ENCODE results near the gene GPRC5B. TPM values are rescaled to one million over a fixed set of nuclear protein-coding genes. Genes with fewer than 3 reads are reported as not detected.

The GPRC5B gene
- total RNA-seq, 2 donors from 2014 or later, result 2.5 to 2.9 TPM

DNA sequence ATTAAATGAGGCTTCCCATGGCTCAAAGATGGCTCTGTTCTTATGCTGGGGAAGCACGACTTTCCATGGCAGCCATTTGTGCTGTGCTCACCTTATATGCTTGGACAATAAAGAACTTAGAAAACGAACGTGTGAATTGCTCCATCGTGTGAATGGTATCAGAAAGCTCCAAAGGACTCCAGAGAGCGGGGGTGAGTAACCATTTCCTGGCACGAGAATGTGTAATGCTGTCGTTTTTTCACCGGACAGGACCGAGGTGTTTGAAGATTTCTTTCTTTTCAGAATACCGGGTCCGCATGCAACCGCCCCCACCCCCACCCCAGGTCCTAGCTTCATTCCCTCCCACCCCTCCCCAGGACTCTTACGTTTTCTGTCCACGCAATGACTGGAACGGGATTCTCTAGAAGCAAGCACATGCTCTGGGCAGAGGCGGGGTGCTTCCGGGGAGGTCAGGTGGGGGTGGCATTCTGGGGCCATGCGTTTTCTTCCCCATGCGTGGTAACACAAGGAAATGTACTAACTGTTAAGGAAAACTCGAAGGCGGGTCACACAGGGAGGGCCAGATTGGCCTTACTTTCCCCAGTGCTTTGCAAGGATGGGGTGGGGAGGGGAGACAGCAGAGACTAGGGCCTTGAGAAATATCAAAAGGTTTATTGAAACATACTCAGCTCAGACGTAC, 26.2 kb downstream of the GPRC5B start:
- no peak for DNase-seq
- no peaks in the 10 kb centered on the region for H3K9me3 ChIP-seq (ENCODE audit: control insufficient read depth, low read length, poor library complexity, severe bottlenecking)
- Mint-ChIP-seq H3K4me1 (no peaks in the 10 kb centered on the region), H3K27me3 (no peaks in the 10 kb centered on the region), H3K4me3 (no peak overlapping the region), H3K36me3 (ENCODE audit: low read depth) (peaks cover 2% of the 10 kb centered on the region), H3K27ac (no peak overlapping the region)
- no peak for ATAC-seq

- Mint-ChIP-seq H3K4me1 (no peaks in the 10 kb centered on the region), H3K27me3 (no peaks in the 10 kb centered on the region), H3K4me3 (no peak overlapping the region), H3K27ac (no peak overlapping the region), H3K36me3 (ENCODE audit: low read depth) (peaks cover 2% of the 10 kb centered on the region)
- H3K9me3 ChIP-seq (ENCODE audit: control insufficient read depth, low read length, poor library complexity, severe bottlenecking), result no peaks in the 10 kb centered on the region
- no peak for DNase-seq
- no peak for ATAC-seq
These were observed 26.9 kb downstream of the GPRC5B start for GRCh38 chr16:19857593-19858339.

GRCh38 chr16:19856120-19856519, 28.5 kb downstream of the GPRC5B start:
- Mint-ChIP-seq H3K4me3 (no peak overlapping the region), H3K27ac (no peak overlapping the region), H3K4me1 (no peaks in the 10 kb centered on the region), H3K27me3 (no peaks in the 10 kb centered on the region), H3K36me3 (ENCODE audit: low read depth) (peaks cover 3% of the 10 kb centered on the region)
- no peak for DNase-seq
- no peaks in the 10 kb centered on the region for H3K9me3 ChIP-seq (ENCODE audit: control insufficient read depth, low read length, poor library complexity, severe bottlenecking)
- ATAC-seq, result no peak

DNA sequence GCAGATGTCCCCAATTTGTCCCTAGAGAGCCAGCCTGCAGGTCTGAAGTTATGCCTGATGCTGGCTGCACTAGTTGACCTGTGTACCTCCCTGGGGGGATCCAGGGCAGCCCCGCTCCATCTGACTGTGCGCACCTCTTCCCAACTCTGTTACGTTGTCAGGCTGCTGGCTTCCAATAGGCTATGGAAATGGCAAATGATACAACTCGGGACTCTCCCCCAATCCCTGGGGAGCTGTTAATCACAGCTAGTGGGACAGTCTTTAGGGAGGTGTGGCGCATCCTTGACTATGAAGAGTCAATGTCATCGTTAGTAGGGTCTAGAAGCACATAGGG, 30.1 kb downstream of the GPRC5B start:
- no peaks in the 10 kb centered on the region for H3K4me1 Mint-ChIP-seq
- H3K27me3 Mint-ChIP-seq, result no peaks in the 10 kb centered on the region
- no peak for DNase-seq
- peaks cover 5% of the 10 kb centered on the region for H3K36me3 Mint-ChIP-seq (ENCODE audit: low read depth)
- H3K4me3 Mint-ChIP-seq, result no peak overlapping the region
- no peaks in the 10 kb centered on the region for H3K9me3 ChIP-seq (ENCODE audit: control insufficient read depth, low read length, poor library complexity, severe bottlenecking)
- no peak overlapping the region for H3K27ac Mint-ChIP-seq
- no peak for ATAC-seq

DNA sequence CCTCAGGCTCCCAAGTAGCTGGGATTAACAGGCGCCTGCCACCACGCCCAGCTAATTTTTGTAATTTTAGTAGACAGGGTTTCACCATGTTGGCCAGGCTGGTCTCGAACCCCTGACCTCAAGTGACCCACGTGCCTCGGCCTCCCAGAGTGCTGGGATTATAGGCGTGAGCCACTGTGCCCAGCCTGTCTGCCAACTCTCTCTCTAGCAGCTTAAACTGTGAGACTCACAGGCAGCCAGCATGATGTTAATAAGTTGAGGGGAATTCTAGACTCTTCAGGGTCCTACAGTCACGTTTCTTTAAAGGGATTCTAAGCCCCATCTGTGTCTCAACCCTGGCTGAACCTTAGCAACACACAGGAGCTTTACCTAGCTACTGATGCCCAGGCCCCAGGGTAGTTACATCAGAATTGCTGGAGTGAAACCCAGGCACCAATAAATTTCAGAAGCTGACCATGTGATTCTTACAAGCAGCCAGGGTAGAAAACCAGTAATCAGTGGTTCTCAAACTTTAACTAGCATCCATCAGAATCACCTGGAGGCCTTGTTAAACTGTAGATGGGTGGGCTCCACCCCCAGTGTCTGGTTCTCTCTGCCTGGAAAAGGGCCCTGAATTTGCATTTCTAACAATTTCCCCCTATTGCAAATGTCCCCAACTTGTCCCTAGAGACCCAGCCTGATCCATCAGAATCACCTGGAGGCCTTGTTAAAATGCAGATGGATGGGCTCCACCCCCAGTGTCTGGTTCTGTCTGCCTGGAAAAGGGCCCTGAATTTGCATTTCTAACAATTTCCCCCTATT, 30.7 kb downstream of the GPRC5B start:
- H3K9me3 ChIP-seq (ENCODE audit: control insufficient read depth, low read length, poor library complexity, severe bottlenecking), result no peaks in the 10 kb centered on the region
- Mint-ChIP-seq H3K27me3 (no peaks in the 10 kb centered on the region), H3K36me3 (ENCODE audit: low read depth) (peaks cover 5% of the 10 kb centered on the region), H3K27ac (no peak overlapping the region), H3K4me1 (no peaks in the 10 kb centered on the region), H3K4me3 (no peak overlapping the region)
- DNase-seq (no peak), ATAC-seq (no peak)

DNA sequence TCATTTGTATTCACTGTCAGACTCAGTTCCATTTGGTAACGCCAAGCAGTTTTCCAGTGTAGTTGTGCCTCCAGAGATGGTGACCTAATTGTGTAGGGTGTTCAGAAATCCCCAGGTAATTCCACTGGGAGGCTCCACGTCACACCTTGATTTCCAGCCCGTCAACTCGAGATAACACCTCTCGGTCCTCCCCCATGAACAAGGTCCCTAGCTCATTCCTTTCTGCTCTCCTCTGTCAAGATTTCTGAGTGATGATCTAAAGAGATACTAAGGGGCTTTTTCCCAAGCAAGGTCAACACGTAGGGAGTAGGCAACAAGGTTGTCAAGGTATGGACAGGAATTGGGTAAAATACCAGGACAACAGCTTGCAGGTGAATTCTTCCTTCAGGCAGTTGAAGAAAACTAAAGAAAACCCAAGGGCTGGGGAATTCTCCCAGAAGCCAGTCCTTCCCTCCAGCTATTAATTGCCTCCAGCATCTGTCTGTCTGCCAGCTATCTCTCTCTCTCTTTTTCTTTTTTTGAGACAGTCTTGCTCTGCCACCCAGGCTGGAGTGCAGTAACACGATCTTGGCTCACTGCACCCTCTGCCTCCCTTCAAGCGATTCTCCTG, 31.4 kb downstream of the GPRC5B start:
- no peaks in the 10 kb centered on the region for H3K9me3 ChIP-seq (ENCODE audit: control insufficient read depth, low read length, poor library complexity, severe bottlenecking)
- DNase-seq (no peak), ATAC-seq (no peak)
- H3K4me3 Mint-ChIP-seq, result no peak overlapping the region
- no peak overlapping the region for H3K27ac Mint-ChIP-seq
- H3K4me1 Mint-ChIP-seq, result no peaks in the 10 kb centered on the region
- peaks cover 5% of the 10 kb centered on the region for H3K36me3 Mint-ChIP-seq (ENCODE audit: low read depth)
- H3K27me3 Mint-ChIP-seq, result no peaks in the 10 kb centered on the region

DNA sequence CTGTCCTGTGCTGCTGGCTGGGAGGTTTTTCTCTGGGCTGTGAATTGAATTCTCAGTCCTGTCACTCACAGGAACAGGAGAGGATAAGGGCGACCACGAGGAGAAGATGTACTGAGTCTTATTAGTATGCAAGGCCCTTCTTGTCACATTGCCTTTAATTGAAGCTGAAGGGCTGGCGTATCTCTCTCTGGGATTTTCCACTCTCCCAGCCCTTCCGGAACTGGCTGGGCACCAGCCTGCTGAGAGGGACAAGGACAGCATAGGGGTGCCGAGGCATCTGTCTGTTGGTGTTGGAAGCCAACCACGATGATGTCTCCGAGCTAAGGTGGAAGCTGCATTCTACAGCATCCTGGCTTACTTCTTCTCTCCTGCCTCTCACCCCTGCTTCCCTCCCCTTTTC, 33.2 kb downstream of the GPRC5B start:
- Mint-ChIP-seq H3K36me3 (ENCODE audit: low read depth) (peaks cover 4% of the 10 kb centered on the region), H3K4me3 (no peak overlapping the region), H3K27me3 (peaks cover 6% of the 10 kb centered on the region), H3K27ac (no peak overlapping the region), H3K4me1 (no peaks in the 10 kb centered on the region)
- ATAC-seq, result no peak
- DNase-seq, result no peak
- no peaks in the 10 kb centered on the region for H3K9me3 ChIP-seq (ENCODE audit: control insufficient read depth, low read length, poor library complexity, severe bottlenecking)

DNA sequence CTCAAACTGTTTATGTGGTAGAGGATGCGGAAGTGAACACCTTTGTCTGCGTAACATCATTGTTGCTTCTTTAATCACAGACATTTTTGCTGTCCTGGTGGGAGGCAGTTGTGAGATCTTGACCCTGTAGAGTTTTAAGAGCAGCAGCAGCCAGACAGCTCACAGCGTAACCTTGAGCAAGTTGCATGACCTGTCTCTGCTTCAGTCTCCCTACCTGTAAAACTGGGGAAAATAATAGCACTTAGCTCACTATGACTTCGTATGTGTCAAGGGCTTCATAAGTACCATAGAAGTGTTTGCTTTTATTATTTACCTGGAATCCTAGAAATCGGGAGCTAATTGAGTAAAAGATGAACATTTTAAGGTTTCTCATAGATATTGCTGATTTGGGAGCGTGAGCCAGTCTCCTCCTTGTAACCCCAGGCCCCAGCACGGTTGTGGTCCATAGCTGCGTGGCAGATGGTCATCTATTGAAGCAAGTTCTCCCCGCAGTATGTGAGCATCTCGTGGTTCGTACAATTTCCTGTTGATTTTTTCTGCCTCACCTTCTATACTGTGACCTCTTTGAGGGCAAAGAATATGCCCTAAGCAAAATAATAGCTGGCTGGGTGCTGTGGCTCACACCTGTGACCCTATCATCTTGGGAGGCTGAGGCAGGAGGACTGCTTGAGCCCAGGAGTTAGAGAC, 34.4 kb downstream of the GPRC5B start:
- ATAC-seq, result no peak
- H3K27me3 Mint-ChIP-seq, result peaks cover 6% of the 10 kb centered on the region
- no peaks in the 10 kb centered on the region for H3K9me3 ChIP-seq (ENCODE audit: control insufficient read depth, low read length, poor library complexity, severe bottlenecking)
- peaks cover 4% of the 10 kb centered on the region for H3K36me3 Mint-ChIP-seq (ENCODE audit: low read depth)
- no peak for DNase-seq
- H3K27ac Mint-ChIP-seq, result no peak overlapping the region
- no peak overlapping the region for H3K4me3 Mint-ChIP-seq
- H3K4me1 Mint-ChIP-seq, result no peaks in the 10 kb centered on the region

- H3K9me3 ChIP-seq (ENCODE audit: control insufficient read depth, low read length, poor library complexity, severe bottlenecking), result no peaks in the 10 kb centered on the region
- H3K36me3 Mint-ChIP-seq (ENCODE audit: low read depth), result peaks cover 4% of the 10 kb centered on the region
- no peak overlapping the region for H3K4me3 Mint-ChIP-seq
- H3K27ac Mint-ChIP-seq, result no peak overlapping the region
- H3K27me3 Mint-ChIP-seq, result peaks cover 6% of the 10 kb centered on the region
- ATAC-seq (no peak), DNase-seq (no peak)
- H3K4me1 Mint-ChIP-seq, result no peaks in the 10 kb centered on the region
These were observed 35.9 kb downstream of the GPRC5B start for GRCh38 chr16:19848756-19849155.

DNA sequence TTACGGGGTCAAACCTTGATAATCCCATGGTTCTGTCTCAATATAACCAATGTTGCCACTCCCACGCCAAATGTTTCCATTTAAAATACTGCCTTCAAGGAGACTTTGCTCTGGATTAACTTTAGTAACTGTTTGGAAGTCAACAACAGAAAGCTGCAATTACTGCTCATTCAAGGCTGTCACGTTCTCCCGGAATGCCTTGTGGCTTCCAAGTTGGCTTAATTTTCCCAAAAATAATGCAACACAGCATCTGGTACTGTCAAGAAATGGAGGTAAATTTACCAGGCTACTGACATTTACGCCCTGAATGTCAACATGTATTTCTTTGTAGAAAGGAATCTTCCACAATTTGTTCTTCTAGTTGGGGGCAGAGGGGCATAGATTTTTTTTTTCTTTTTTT, 38.2 kb downstream of the GPRC5B start:
- DNase-seq (no peak), ATAC-seq (no peak)
- no peaks in the 10 kb centered on the region for H3K4me1 Mint-ChIP-seq
- no peak overlapping the region for H3K4me3 Mint-ChIP-seq
- peaks cover 2% of the 10 kb centered on the region for H3K36me3 Mint-ChIP-seq (ENCODE audit: low read depth)
- H3K27me3 Mint-ChIP-seq, result peaks cover 6% of the 10 kb centered on the region
- no peak overlapping the region for H3K27ac Mint-ChIP-seq
- H3K9me3 ChIP-seq (ENCODE audit: control insufficient read depth, low read length, poor library complexity, severe bottlenecking), result no peaks in the 10 kb centered on the region

- peaks cover 6% of the 10 kb centered on the region for H3K27me3 Mint-ChIP-seq
- no peak for DNase-seq
- no peaks in the 10 kb centered on the region for H3K4me1 Mint-ChIP-seq
- H3K27ac Mint-ChIP-seq, result no peak overlapping the region
- H3K4me3 Mint-ChIP-seq, result no peak overlapping the region
- H3K36me3 Mint-ChIP-seq (ENCODE audit: low read depth), result peaks cover 2% of the 10 kb centered on the region
- H3K9me3 ChIP-seq (ENCODE audit: control insufficient read depth, low read length, poor library complexity, severe bottlenecking), result no peaks in the 10 kb centered on the region
- ATAC-seq, result no peak
These were observed 39.6 kb downstream of the GPRC5B start for GRCh38 chr16:19844945-19845641.

- Mint-ChIP-seq H3K27ac (peak overlapping the region; percentile 0), H3K36me3 (ENCODE audit: low read depth) (no peaks in the 10 kb centered on the region), H3K4me3 (no peak overlapping the region), H3K27me3 (peaks cover 6% of the 10 kb centered on the region), H3K4me1 (no peaks in the 10 kb centered on the region)
- DNase-seq (no peak), ATAC-seq (no peak)
- no peaks in the 10 kb centered on the region for H3K9me3 ChIP-seq (ENCODE audit: control insufficient read depth, low read length, poor library complexity, severe bottlenecking)
These were observed 41.3 kb downstream of the GPRC5B start for GRCh38 chr16:19843371-19843770.
